ENCODE results near the gene IRX1.

GRCh38 chr5:3619579-3619978 lies 23.9 kb downstream of the IRX1 start:
- TF ChIP-seq CTCF (IDR thresholded peaks at IDR 0.05) (no peak), POLR2A (IDR thresholded peaks at IDR 0.05) (no peak)
